ENCODE data around the gene GRB2. TPM values are rescaled to one million over a fixed set of nuclear protein-coding genes. Genes with fewer than 3 reads are reported as not detected.

The GRB2 gene
- total and polyA plus RNA-seq, 2 experiments from 2014 or later, result 82.7 to 101 TPM

DNA sequence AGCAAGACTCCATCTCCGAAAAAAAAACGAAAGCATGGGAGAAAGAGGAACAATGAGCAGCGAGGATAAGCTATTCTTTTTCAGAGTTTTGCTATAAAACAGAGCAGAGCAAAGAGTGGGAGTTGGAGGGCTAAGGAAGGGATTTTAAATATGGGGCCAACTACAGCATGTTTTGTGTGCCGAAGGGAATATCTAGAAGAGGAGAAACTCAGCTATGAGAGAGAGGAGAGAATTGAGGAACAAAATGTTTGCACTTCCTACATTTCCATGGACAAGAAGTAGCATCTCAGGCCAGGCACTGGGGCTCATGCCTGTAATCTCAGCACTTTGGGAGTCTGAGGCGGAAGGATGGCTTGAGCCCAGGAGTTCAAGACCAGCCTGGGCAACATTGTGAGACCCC, 13.1 kb upstream of the GRB2 start:
- WGBS (ENCODE audit: low lambda C conversion rate, missing lambda C conversion rate), result 79% methylated on average over 5 of the region's 5 CpGs
- Histone ChIP-seq H3K27ac (no peak overlapping the region), H3K4me3 (no peak overlapping the region)

DNA sequence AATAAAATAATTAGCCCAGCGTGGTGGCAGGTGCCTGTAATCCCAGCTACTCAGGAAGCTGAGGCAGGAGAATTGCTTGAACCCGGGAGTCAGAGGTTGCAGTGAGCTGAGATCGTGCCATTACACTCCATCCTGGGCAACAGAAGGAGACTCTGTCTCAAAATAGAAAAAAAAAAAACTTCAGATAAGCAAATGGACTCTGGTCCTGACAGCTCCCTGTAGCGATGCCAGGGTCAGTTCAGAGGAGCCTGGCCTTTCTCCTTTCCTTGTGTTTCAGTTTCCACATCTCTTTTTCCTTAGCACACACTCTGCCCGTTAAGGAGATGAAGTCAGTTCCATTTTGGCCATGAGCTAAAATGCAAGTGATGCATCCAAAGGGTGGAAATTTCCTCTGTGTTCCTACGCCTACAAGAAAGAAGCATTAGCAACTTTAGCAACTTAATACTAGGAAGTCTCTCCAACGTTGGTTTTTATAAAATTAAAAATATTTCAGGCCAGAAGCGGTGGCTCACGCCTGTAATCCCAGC, 11.6 kb upstream of the GRB2 start:
- TF ChIP-seq EZH2phosphoT487 (IDR thresholded peaks at IDR 0.05; ENCODE audit: low read depth, severe bottlenecking, unreplicated experiment), result no peak
- no peak for TF ChIP-seq EZH2 (IDR thresholded peaks at IDR 0.05; ENCODE audit: borderline replicate concordance)
- TF ChIP-seq, protein P1, sequence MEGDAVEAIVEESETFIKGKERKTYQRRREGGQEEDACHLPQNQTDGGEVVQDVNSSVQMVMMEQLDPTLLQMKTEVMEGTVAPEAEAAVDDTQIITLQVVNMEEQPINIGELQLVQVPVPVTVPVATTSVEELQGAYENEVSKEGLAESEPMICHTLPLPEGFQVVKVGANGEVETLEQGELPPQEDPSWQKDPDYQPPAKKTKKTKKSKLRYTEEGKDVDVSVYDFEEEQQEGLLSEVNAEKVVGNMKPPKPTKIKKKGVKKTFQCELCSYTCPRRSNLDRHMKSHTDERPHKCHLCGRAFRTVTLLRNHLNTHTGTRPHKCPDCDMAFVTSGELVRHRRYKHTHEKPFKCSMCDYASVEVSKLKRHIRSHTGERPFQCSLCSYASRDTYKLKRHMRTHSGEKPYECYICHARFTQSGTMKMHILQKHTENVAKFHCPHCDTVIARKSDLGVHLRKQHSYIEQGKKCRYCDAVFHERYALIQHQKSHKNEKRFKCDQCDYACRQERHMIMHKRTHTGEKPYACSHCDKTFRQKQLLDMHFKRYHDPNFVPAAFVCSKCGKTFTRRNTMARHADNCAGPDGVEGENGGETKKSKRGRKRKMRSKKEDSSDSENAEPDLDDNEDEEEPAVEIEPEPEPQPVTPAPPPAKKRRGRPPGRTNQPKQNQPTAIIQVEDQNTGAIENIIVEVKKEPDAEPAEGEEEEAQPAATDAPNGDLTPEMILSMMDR (IDR thresholded peaks at IDR 0.05; ENCODE audit: poor library complexity), result no peak
- Histone ChIP-seq H2AFZ (no peak overlapping the region), H3K27me3 (no peaks in the 10 kb centered on the region), H3K36me3 (replicated peaks; ENCODE audit: insufficient read depth, low read depth) (no peaks in the 10 kb centered on the region), H3K27ac (no peak overlapping the region), H3K4me1 (ENCODE audit: insufficient read depth) (no peaks in the 10 kb centered on the region), H3K9me3 (ENCODE audit: low read depth) (no peaks in the 10 kb centered on the region), H3K9me2 (replicated peaks; ENCODE audit: insufficient read depth) (no peaks in the 10 kb centered on the region), H3K79me2 (no peaks in the 10 kb centered on the region), H3K4me2 (no peak overlapping the region), H3K4me3 (no peak overlapping the region), H4K20me1 (ENCODE audit: insufficient read depth, poor library complexity, severe bottlenecking) (no peaks in the 10 kb centered on the region)
- DNase-seq (ENCODE audit: low spot score), result no peak
- 57% methylated on average over 9 of the region's 9 CpGs for WGBS (ENCODE audit: low lambda C conversion rate, missing lambda C conversion rate)

More for the DNA sequence above, 13.1 kb upstream of the GRB2 start:
- Histone ChIP-seq H3K36me3 (replicated peaks; ENCODE audit: insufficient read depth, low read depth) (no peaks in the 10 kb centered on the region), H4K20me1 (ENCODE audit: insufficient read depth, poor library complexity, severe bottlenecking) (no peaks in the 10 kb centered on the region), H2AFZ (no peak overlapping the region), H3K4me2 (no peak overlapping the region), H3K9me3 (ENCODE audit: low read depth) (no peaks in the 10 kb centered on the region), H3K9me2 (replicated peaks; ENCODE audit: insufficient read depth) (no peaks in the 10 kb centered on the region), H3K4me1 (ENCODE audit: insufficient read depth) (no peaks in the 10 kb centered on the region), H3K79me2 (no peaks in the 10 kb centered on the region), H3K27me3 (no peaks in the 10 kb centered on the region)
- no peak for TF ChIP-seq EZH2 (IDR thresholded peaks at IDR 0.05; ENCODE audit: borderline replicate concordance)
- TF ChIP-seq, protein P1 (IDR thresholded peaks at IDR 0.05; ENCODE audit: poor library complexity), result no peak
- no peak for TF ChIP-seq EZH2phosphoT487 (IDR thresholded peaks at IDR 0.05; ENCODE audit: low read depth, severe bottlenecking, unreplicated experiment)
- DNase-seq (ENCODE audit: low spot score), result no peak

DNA sequence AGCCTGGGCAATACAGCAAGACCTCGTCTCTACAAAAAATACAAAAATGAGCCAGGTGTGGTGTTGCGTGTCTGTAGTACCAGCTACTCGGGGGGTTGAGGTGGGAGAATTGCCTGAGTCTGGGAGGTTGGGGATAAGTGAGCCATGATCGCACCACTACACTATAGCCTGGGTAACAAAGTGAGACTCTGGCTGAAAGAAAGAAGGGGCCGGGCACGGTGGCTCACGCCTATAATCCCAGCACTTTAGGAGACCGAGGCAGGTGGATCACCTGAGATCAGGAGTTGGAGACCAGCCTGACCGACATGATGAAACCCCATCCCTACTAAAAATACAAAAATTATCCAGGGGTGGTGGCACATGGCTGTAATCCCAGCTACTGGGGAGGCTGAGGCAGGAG, 10.5 kb upstream of the GRB2 start:
- H2AFZ ChIP-seq, result no peak overlapping the region
- 92% methylated on average over 9 of the region's 9 CpGs for WGBS (ENCODE audit: low lambda C conversion rate, missing lambda C conversion rate)
- no peak for DNase-seq (ENCODE audit: low spot score)

More for the DNA sequence above, 10.5 kb upstream of the GRB2 start:
- Histone ChIP-seq H3K27ac (no peak overlapping the region), H3K36me3 (replicated peaks; ENCODE audit: insufficient read depth, low read depth) (no peaks in the 10 kb centered on the region), H4K20me1 (ENCODE audit: insufficient read depth, poor library complexity, severe bottlenecking) (no peaks in the 10 kb centered on the region), H3K27me3 (no peaks in the 10 kb centered on the region), H3K79me2 (no peaks in the 10 kb centered on the region), H3K9me2 (replicated peaks; ENCODE audit: insufficient read depth) (no peaks in the 10 kb centered on the region), H3K4me1 (ENCODE audit: insufficient read depth) (no peaks in the 10 kb centered on the region), H3K4me3 (no peak overlapping the region), H3K9me3 (ENCODE audit: low read depth) (no peaks in the 10 kb centered on the region), H3K4me2 (no peak overlapping the region)
- TF ChIP-seq EZH2 (IDR thresholded peaks at IDR 0.05; ENCODE audit: borderline replicate concordance), result no peak
- TF ChIP-seq EZH2phosphoT487 (IDR thresholded peaks at IDR 0.05; ENCODE audit: low read depth, severe bottlenecking, unreplicated experiment), result no peak
- TF ChIP-seq, protein P1 (IDR thresholded peaks at IDR 0.05; ENCODE audit: poor library complexity), result no peak
